GM21360 (cell line): Measurements from ENCODE around the gene RAB28.
"Not testable (repeated sequence)": the region's sequence is repeated elsewhere in the genome, so short reads cannot be mapped to it uniquely, and the experiment has no call there.

Source experiments
- ATAC-seq: cut with Tn5 transposase; IDR thresholded peaks from one replicate; pipeline ENCODE4 v1.9.1; 2021; ENCODE audit warnings: mild to moderate bottlenecking, moderate library complexity; ENCODE audit not compliant: unreplicated experiment

The RAB28 gene

GRCh38 chr4:13452927-13453579 lies 31.1 kb downstream of the RAB28 start:
- ATAC-seq: no peak

GRCh38 chr4:13449590-13449989 lies 34.5 kb downstream of the RAB28 start:
- no peak for ATAC-seq

- ATAC-seq: no peak
These were observed 38.0 kb downstream of the RAB28 start for GRCh38 chr4:13445841-13446790.

- no peak for ATAC-seq
These were observed 42.6 kb downstream of the RAB28 start for GRCh38 chr4:13441506-13441905.

- ATAC-seq: no peak
These were observed 47.2 kb downstream of the RAB28 start for GRCh38 chr4:13436962-13437361.

GRCh38 chr4:13432453-13432852 lies 51.7 kb downstream of the RAB28 start:
- no peak for ATAC-seq

- no peak for ATAC-seq
These were observed 53.1 kb downstream of the RAB28 start for GRCh38 chr4:13430834-13431568.

GRCh38 chr4:13427599-13428325 lies 56.4 kb downstream of the RAB28 start:
- no peak for ATAC-seq

GRCh38 chr4:13415068-13415785 lies 68.9 kb downstream of the RAB28 start:
- no peak for ATAC-seq

- no peak for ATAC-seq
These were observed 70.3 kb downstream of the RAB28 start for GRCh38 chr4:13413729-13414437.

- ATAC-seq: no peak
These were observed 72.2 kb downstream of the RAB28 start for GRCh38 chr4:13411942-13412341.

- ATAC-seq: no peak
These were observed 74.8 kb downstream of the RAB28 start for GRCh38 chr4:13409324-13409723.

GRCh38 chr4:13406156-13406555 lies 78.0 kb downstream of the RAB28 start:
- ATAC-seq: not testable (repeated sequence)

GRCh38 chr4:13403833-13404232 lies 80.3 kb downstream of the RAB28 start:
- no peak for ATAC-seq

GRCh38 chr4:13403326-13403725 lies 80.8 kb downstream of the RAB28 start:
- no peak for ATAC-seq

- ATAC-seq: no peak
These were observed 84.9 kb downstream of the RAB28 start for GRCh38 chr4:13399257-13399656.

GRCh38 chr4:13396161-13396560 lies 88.0 kb downstream of the RAB28 start:
- ATAC-seq: no peak

- not testable (repeated sequence) for ATAC-seq
These were observed 94.2 kb downstream of the RAB28 start for GRCh38 chr4:13389901-13390300.

GRCh38 chr4:13386405-13387107 lies 97.6 kb downstream of the RAB28 start:
- ATAC-seq: peak; percentile 84
